Mesodermal cell (in vitro differentiated cells): ENCODE measurements around the gene PTK7.

Experiments
- H3K27ac ChIP-seq: 2 replicates; pipeline ENCODE4 v1.7.0; 2013; ENCODE audit warnings: mild to moderate bottlenecking, low read depth, low read length, moderate library complexity; ENCODE audit not compliant: severe bottlenecking
- H3K36me3 ChIP-seq: 2 replicates; pipeline ENCODE4 v1.7.1; 2013; ENCODE audit warnings: mild to moderate bottlenecking, low read length, moderate library complexity; ENCODE audit not compliant: control insufficient read depth, insufficient read depth
- H3K4me1 ChIP-seq: one replicate; pipeline ENCODE4 v1.7.1; 2013; ENCODE audit warnings: mild to moderate bottlenecking, low read length; ENCODE audit not compliant: insufficient read depth, control insufficient read depth, poor library complexity, severe bottlenecking
- H3K4me3 ChIP-seq: 2 replicates; pipeline ENCODE4 v1.7.0; 2013; ENCODE audit warnings: low read length, control low read depth, mild to moderate bottlenecking; ENCODE audit not compliant: insufficient read depth, poor library complexity, severe bottlenecking; ENCODE audit errors: extremely low read depth
- H3K9me3 ChIP-seq: 2 replicates; pipeline ENCODE4 v1.7.1; 2013; ENCODE audit warnings: mild to moderate bottlenecking, low read length, moderate library complexity; ENCODE audit not compliant: control insufficient read depth
- whole genome bisulfite sequencing, 2 experiments: methylation state at CpG; one replicate each; pipeline ENCODE4 v1.1.5; 2013; ENCODE audit warnings: missing lambda C conversion rate in 2 of 2; ENCODE audit not compliant: insufficient coverage in 2 of 2; 5-methylcytosine and 5-hydroxymethylcytosine counted together

Gene PTK7

GRCh38 chr6:43172104-43173007, 96.2 kb downstream of the PTK7 start:
- WGBS, 2 experiments, result 2% methylated on average over 35 to 46 of the region's 46 CpGs
- Histone ChIP-seq H3K4me3 (peak overlapping the region; percentile 86), H3K36me3 (peaks cover 25% of the 10 kb centered on the region), H3K27ac (peak overlapping the region; percentile 10), H3K9me3 (no peaks in the 10 kb centered on the region), H3K4me1 (peaks cover 24% of the 10 kb centered on the region)

GRCh38 chr6:43173591-43174262, 97.6 kb downstream of the PTK7 start:
- H3K9me3 ChIP-seq, result no peaks in the 10 kb centered on the region
- H3K36me3 ChIP-seq, result peaks cover 38% of the 10 kb centered on the region
- peak overlapping the region; percentile 86 for H3K4me3 ChIP-seq
- H3K27ac ChIP-seq, result peak overlapping the region; percentile 82
- peaks cover 24% of the 10 kb centered on the region for H3K4me1 ChIP-seq
- WGBS, 2 experiments, result 54 to 62% methylated on average over 6 to 8 of the region's 11 CpGs

GRCh38 chr6:43174263-43175112, 98.4 kb downstream of the PTK7 start:
- peak overlapping the region; percentile 86 for H3K4me3 ChIP-seq
- 1% methylated on average over 21 to 27 of the region's 32 CpGs for WGBS, 2 experiments
- H3K4me1 ChIP-seq, result peaks cover 24% of the 10 kb centered on the region
- H3K36me3 ChIP-seq, result peaks cover 46% of the 10 kb centered on the region
- no peaks in the 10 kb centered on the region for H3K9me3 ChIP-seq
- peak overlapping the region; percentile 82 for H3K27ac ChIP-seq

GRCh38 chr6:43175676-43176422, 99.7 kb downstream of the PTK7 start:
- Histone ChIP-seq H3K4me1 (peaks cover 22% of the 10 kb centered on the region), H3K36me3 (peaks cover 51% of the 10 kb centered on the region), H3K9me3 (no peaks in the 10 kb centered on the region), H3K4me3 (no peak overlapping the region), H3K27ac (no peak overlapping the region)
- 91 to 96% methylated on average over 11 of the region's 11 CpGs for WGBS, 2 experiments

GRCh38 chr6:43176423-43176786, 100.3 kb downstream of the PTK7 start:
- no peak overlapping the region for H3K4me3 ChIP-seq
- H3K9me3 ChIP-seq, result no peaks in the 10 kb centered on the region
- no peak overlapping the region for H3K27ac ChIP-seq
- peaks cover 51% of the 10 kb centered on the region for H3K36me3 ChIP-seq
- H3K4me1 ChIP-seq, result peaks cover 27% of the 10 kb centered on the region
- WGBS, 2 experiments, result 80 to 100% methylated on average over 1 to 5 of the region's 6 CpGs

- H3K9me3 ChIP-seq, result no peaks in the 10 kb centered on the region
- no peak overlapping the region for H3K4me3 ChIP-seq
- no peak overlapping the region for H3K27ac ChIP-seq
- WGBS, 2 experiments, result 96 to 98% methylated on average over 8 to 12 of the region's 12 CpGs
- H3K4me1 ChIP-seq, result peaks cover 28% of the 10 kb centered on the region
- peaks cover 51% of the 10 kb centered on the region for H3K36me3 ChIP-seq
These were observed 102.0 kb downstream of the PTK7 start for GRCh38 chr6:43178150-43178549.

- Histone ChIP-seq H3K9me3 (no peaks in the 10 kb centered on the region), H3K27ac (no peak overlapping the region), H3K36me3 (peaks cover 51% of the 10 kb centered on the region), H3K4me1 (peaks cover 18% of the 10 kb centered on the region), H3K4me3 (no peak overlapping the region)
- WGBS, 2 experiments, result 94 to 96% methylated on average over 13 to 18 of the region's 20 CpGs
These were observed 103.1 kb downstream of the PTK7 start for GRCh38 chr6:43178951-43179830.

GRCh38 chr6:43180058-43180457, 103.9 kb downstream of the PTK7 start:
- no peak overlapping the region for H3K27ac ChIP-seq
- H3K36me3 ChIP-seq, result peaks cover 49% of the 10 kb centered on the region
- WGBS, 2 experiments, result 84 to 94% methylated on average over 6 of the region's 7 CpGs
- H3K4me1 ChIP-seq, result peaks cover 14% of the 10 kb centered on the region
- no peaks in the 10 kb centered on the region for H3K9me3 ChIP-seq
- H3K4me3 ChIP-seq, result no peak overlapping the region

GRCh38 chr6:43180985-43181384, 104.9 kb downstream of the PTK7 start:
- Histone ChIP-seq H3K9me3 (no peaks in the 10 kb centered on the region), H3K36me3 (peaks cover 43% of the 10 kb centered on the region), H3K27ac (peak overlapping the region; percentile 16), H3K4me1 (peaks cover 9% of the 10 kb centered on the region), H3K4me3 (peak overlapping the region; percentile 65)
- WGBS, 2 experiments, result 87 to 88% methylated on average over 4 of the region's 5 CpGs
